Astrocyte (in vitro differentiated cells and primary cell): ENCODE measurements around the gene RNF5.
A peak's percentile ranks its signal among the peaks of the same experiment; 100 is the strongest.

Experiments
- CTCF ChIP-seq: IDR thresholded peaks from 2 replicates; pipeline ENCODE4 v1.5.1; 2011; ENCODE audit warnings: low read depth, mild to moderate bottlenecking, inconsistent platforms, low read length, moderate library complexity; ENCODE audit not compliant: insufficient read depth
- EZH2 ChIP-seq: IDR thresholded peaks from 2 replicates; pipeline ENCODE4 v1.6.1; 2012; ENCODE audit warnings: mild to moderate bottlenecking, low read length, inconsistent platforms; ENCODE audit not compliant: insufficient read depth

GRCh38 chr6:32154514-32155161 is 23.6 kb upstream of the RNF5 start:
- peak; percentile 21 for TF ChIP-seq CTCF
- TF ChIP-seq EZH2 = no peak
